ENCODE data around the gene NACA.

The NACA gene

GRCh38 chr12:56688129-56688845 lies 36.8 kb downstream of the NACA start, which contains the start of gene PTGES3:
TSS of gene PTGES3 (minus strand) at chr12:56688284. CDS start at chr12:56687999, 285 bp downstream.
- Mint-ChIP-seq H3K27ac (peak within 1 kb of the TSS; percentile 95), H3K36me3 (ENCODE audit: low read depth) (peaks cover 37% of the 10 kb centered on the region), H3K9me3 (no peaks in the 10 kb centered on the region), H3K4me1 (peaks cover 34% of the 10 kb centered on the region), H3K27me3 (peaks cover 2% of the 10 kb centered on the region), H3K4me3 (peak within 1 kb of the TSS; percentile 99)
- peak; percentile 82 for ATAC-seq
- peak; percentile 99 for DNase-seq

GRCh38 chr12:56687223-56688128 lies 37.6 kb downstream of the NACA start:
- Mint-ChIP-seq H3K9me3 (no peaks in the 10 kb centered on the region), H3K27me3 (peaks cover 2% of the 10 kb centered on the region), H3K27ac (peak overlapping the region; percentile 95), H3K4me3 (peak overlapping the region; percentile 99), H3K4me1 (peaks cover 41% of the 10 kb centered on the region), H3K36me3 (ENCODE audit: low read depth) (peaks cover 42% of the 10 kb centered on the region)
- DNase-seq (peak; percentile 51), ATAC-seq (no peak)

- H3K36me3 Mint-ChIP-seq (ENCODE audit: low read depth), result peaks cover 62% of the 10 kb centered on the region
These were observed 40.2 kb downstream of the NACA start for GRCh38 chr12:56684745-56685359.

GRCh38 chr12:56682323-56682722 lies 42.8 kb downstream of the NACA start:
- no peaks in the 10 kb centered on the region for H3K27me3 Mint-ChIP-seq
- H3K36me3 Mint-ChIP-seq (ENCODE audit: low read depth), result peaks cover 73% of the 10 kb centered on the region
- peak overlapping the region; percentile 99 for H3K4me3 Mint-ChIP-seq
- H3K27ac Mint-ChIP-seq, result peak overlapping the region; percentile 80
- H3K4me1 Mint-ChIP-seq, result peaks cover 72% of the 10 kb centered on the region
- DNase-seq (no peak), ATAC-seq (no peak)
- no peaks in the 10 kb centered on the region for H3K9me3 Mint-ChIP-seq

More at GRCh38 chr12:56684745-56685359, 40.2 kb downstream of the NACA start:
- DNase-seq (no peak), ATAC-seq (no peak)
- peak overlapping the region; percentile 95 for H3K27ac Mint-ChIP-seq
- H3K27me3 Mint-ChIP-seq, result peaks cover 2% of the 10 kb centered on the region
- H3K4me1 Mint-ChIP-seq, result peaks cover 61% of the 10 kb centered on the region
- H3K4me3 Mint-ChIP-seq, result peak overlapping the region; percentile 99
- no peaks in the 10 kb centered on the region for H3K9me3 Mint-ChIP-seq

- H3K27ac Mint-ChIP-seq, result peak overlapping the region; percentile 56
- peak overlapping the region; percentile 32 for H3K4me3 Mint-ChIP-seq
- H3K9me3 Mint-ChIP-seq, result no peaks in the 10 kb centered on the region
- H3K4me1 Mint-ChIP-seq, result peaks cover 86% of the 10 kb centered on the region
- peaks cover 66% of the 10 kb centered on the region for H3K36me3 Mint-ChIP-seq (ENCODE audit: low read depth)
- ATAC-seq, result no peak
- DNase-seq, result no peak
- H3K27me3 Mint-ChIP-seq, result no peaks in the 10 kb centered on the region
These were observed 45.1 kb downstream of the NACA start for GRCh38 chr12:56679883-56680575.

- Mint-ChIP-seq H3K9me3 (no peaks in the 10 kb centered on the region), H3K4me1 (peaks cover 81% of the 10 kb centered on the region), H3K27ac (peak overlapping the region; percentile 56), H3K36me3 (ENCODE audit: low read depth) (peaks cover 60% of the 10 kb centered on the region), H3K4me3 (peak overlapping the region; percentile 35), H3K27me3 (no peaks in the 10 kb centered on the region)
- ATAC-seq (no peak), DNase-seq (no peak)
These were observed 46.2 kb downstream of the NACA start for GRCh38 chr12:56678852-56679251.

- H3K4me3 Mint-ChIP-seq, result peak overlapping the region; percentile 32
- H3K27ac Mint-ChIP-seq, result peak overlapping the region; percentile 80
- H3K9me3 Mint-ChIP-seq, result no peaks in the 10 kb centered on the region
- H3K27me3 Mint-ChIP-seq, result no peaks in the 10 kb centered on the region
- peaks cover 61% of the 10 kb centered on the region for H3K36me3 Mint-ChIP-seq (ENCODE audit: low read depth)
- peak; percentile 74 for ATAC-seq
- no peak for DNase-seq
- peaks cover 79% of the 10 kb centered on the region for H3K4me1 Mint-ChIP-seq
These were observed 47.4 kb downstream of the NACA start for GRCh38 chr12:56677680-56678079.

- peaks cover 62% of the 10 kb centered on the region for H3K36me3 Mint-ChIP-seq (ENCODE audit: low read depth)
- H3K27ac Mint-ChIP-seq, result peak overlapping the region; percentile 22
- no peak overlapping the region for H3K4me3 Mint-ChIP-seq
- H3K27me3 Mint-ChIP-seq, result no peaks in the 10 kb centered on the region
- DNase-seq, result no peak
- peaks cover 77% of the 10 kb centered on the region for H3K4me1 Mint-ChIP-seq
- no peaks in the 10 kb centered on the region for H3K9me3 Mint-ChIP-seq
- no peak for ATAC-seq
These were observed 48.1 kb downstream of the NACA start for GRCh38 chr12:56676851-56677580.

GRCh38 chr12:56671608-56672007 lies 53.5 kb downstream of the NACA start:
- H3K4me1 Mint-ChIP-seq, result peaks cover 59% of the 10 kb centered on the region
- H3K27me3 Mint-ChIP-seq, result no peaks in the 10 kb centered on the region
- no peak overlapping the region for H3K4me3 Mint-ChIP-seq
- DNase-seq (no peak), ATAC-seq (no peak)
- H3K9me3 Mint-ChIP-seq, result no peaks in the 10 kb centered on the region
- H3K36me3 Mint-ChIP-seq (ENCODE audit: low read depth), result peaks cover 66% of the 10 kb centered on the region
- peak overlapping the region; percentile 44 for H3K27ac Mint-ChIP-seq

- peaks cover 54% of the 10 kb centered on the region for H3K4me1 Mint-ChIP-seq
- no peaks in the 10 kb centered on the region for H3K9me3 Mint-ChIP-seq
- DNase-seq, result no peak
- H3K27me3 Mint-ChIP-seq, result no peaks in the 10 kb centered on the region
- no peak for ATAC-seq
- H3K4me3 Mint-ChIP-seq, result no peak overlapping the region
- H3K36me3 Mint-ChIP-seq (ENCODE audit: low read depth), result peaks cover 69% of the 10 kb centered on the region
- H3K27ac Mint-ChIP-seq, result peak overlapping the region; percentile 46
These were observed 54.3 kb downstream of the NACA start for GRCh38 chr12:56670836-56671235.

- no peak for DNase-seq
- H3K27me3 Mint-ChIP-seq, result no peaks in the 10 kb centered on the region
- ATAC-seq, result no peak
- H3K27ac Mint-ChIP-seq, result peak overlapping the region; percentile 55
- H3K9me3 Mint-ChIP-seq, result no peaks in the 10 kb centered on the region
- peaks cover 41% of the 10 kb centered on the region for H3K4me1 Mint-ChIP-seq
- no peak overlapping the region for H3K4me3 Mint-ChIP-seq
- H3K36me3 Mint-ChIP-seq (ENCODE audit: low read depth), result peaks cover 74% of the 10 kb centered on the region
These were observed 57.0 kb downstream of the NACA start for GRCh38 chr12:56668197-56668457.
